Stimulated activated naive CD8-positive, alpha-beta T cell treated with anti-CD3 and anti-CD28 coated beads, Interleukin-15, amount 100 ng/mL, for 72 hours (primary cell): Measurements from ENCODE around the gene TBC1D16.
A peak's percentile ranks its signal among the peaks of the same experiment; 100 is the strongest.

Experiments
- ATAC-seq: fragments of 150-1000 bp; cut with Tn5 transposase; 2 replicates; pipeline ENCODE4 v1.10.0; 2021; ENCODE audit warnings: mild to moderate bottlenecking, moderate library complexity
- DNase-seq, 2 donors: peaks; one replicate each; pipeline ENCODE4 v3.0.0; 2021 to 2022
- H3K27ac Mint-ChIP-seq, 2 donors: one replicate each; pipeline ENCODE4 v1.8.0; 2022; ENCODE audit warnings: mild to moderate bottlenecking in 2 of 2, mixed read lengths in 2 of 2, moderate library complexity in 2 of 2
- H3K27me3 Mint-ChIP-seq: one replicate; pipeline ENCODE4 v1.8.0; 2022; ENCODE audit warnings: mixed read lengths
- H3K4me1 Mint-ChIP-seq: one replicate; pipeline ENCODE4 v1.8.0; 2022; ENCODE audit warnings: mild to moderate bottlenecking, mixed read lengths
- H3K4me3 Mint-ChIP-seq, 2 donors: one replicate each; pipeline ENCODE4 v1.8.0; 2022; ENCODE audit warnings: mild to moderate bottlenecking in 2 of 2, mixed read lengths in 2 of 2, moderate library complexity in 1 of 2
- H3K9me3 Mint-ChIP-seq, 2 donors: one replicate each; pipeline ENCODE4 v1.8.0; 2022; ENCODE audit warnings: mixed read lengths in 2 of 2

TBC1D16 gene

GRCh38 chr17:79931817-79932309 is 103.8 kb downstream of the TBC1D16 start:
- ATAC-seq (peak; percentile 24), DNase-seq (no peak)
- peaks cover 72% of the 10 kb centered on the region for H3K27me3 Mint-ChIP-seq
- peak overlapping the region; percentile 13 to 38 for H3K4me3 Mint-ChIP-seq
- peak overlapping the region in 1 of 2 donors; percentile 2 for H3K27ac Mint-ChIP-seq
- no peaks in the 10 kb centered on the region for H3K9me3 Mint-ChIP-seq
- peaks cover 73% of the 10 kb centered on the region for H3K4me1 Mint-ChIP-seq

GRCh38 chr17:79930877-79931816 is 104.5 kb downstream of the TBC1D16 start:
- Mint-ChIP-seq H3K9me3 (no peaks in the 10 kb centered on the region), H3K4me3 (peak overlapping the region; percentile 38 to 49), H3K27ac (peak overlapping the region; percentile 19 to 74), H3K27me3 (peaks cover 72% of the 10 kb centered on the region), H3K4me1 (peaks cover 66% of the 10 kb centered on the region)
- peak in 1 of 2 donors; percentile 47 for DNase-seq
- ATAC-seq: peak; percentile 62

GRCh38 chr17:79930062-79930876 is 105.4 kb downstream of the TBC1D16 start:
- Mint-ChIP-seq H3K27me3 (peaks cover 72% of the 10 kb centered on the region), H3K4me3 (peak overlapping the region in 1 of 2 donors; percentile 49), H3K4me1 (peaks cover 57% of the 10 kb centered on the region), H3K9me3 (no peaks in the 10 kb centered on the region), H3K27ac (peak overlapping the region; percentile 19 to 74)
- ATAC-seq (no peak), DNase-seq (no peak)

- DNase-seq (no peak), ATAC-seq (peak; percentile 29)
- Mint-ChIP-seq H3K27ac (peak overlapping the region in 1 of 2 donors; percentile 78), H3K4me1 (peaks cover 52% of the 10 kb centered on the region), H3K27me3 (peaks cover 71% of the 10 kb centered on the region), H3K4me3 (no peak overlapping the region), H3K9me3 (no peaks in the 10 kb centered on the region)
Measured at GRCh38 chr17:79929257-79930061, 106.2 kb downstream of the TBC1D16 start.

- no peak overlapping the region for H3K27ac Mint-ChIP-seq
- no peak for ATAC-seq
- H3K4me3 Mint-ChIP-seq: no peak overlapping the region
- H3K27me3 Mint-ChIP-seq: peaks cover 63% of the 10 kb centered on the region
- H3K9me3 Mint-ChIP-seq: no peaks in the 10 kb centered on the region
- H3K4me1 Mint-ChIP-seq: peaks cover 44% of the 10 kb centered on the region
- DNase-seq: no peak
Measured at GRCh38 chr17:79928502-79929256, 107.0 kb downstream of the TBC1D16 start.

GRCh38 chr17:79927688-79928501 is 107.8 kb downstream of the TBC1D16 start:
- Mint-ChIP-seq H3K27me3 (peaks cover 55% of the 10 kb centered on the region), H3K27ac (peak overlapping the region in 1 of 2 donors; percentile 42), H3K4me1 (peaks cover 36% of the 10 kb centered on the region), H3K9me3 (no peaks in the 10 kb centered on the region), H3K4me3 (peak overlapping the region in 1 of 2 donors; percentile 41)
- ATAC-seq (no peak), DNase-seq (no peak)

GRCh38 chr17:79927136-79927661 is 108.5 kb downstream of the TBC1D16 start:
- DNase-seq: no peak
- H3K9me3 Mint-ChIP-seq: no peaks in the 10 kb centered on the region
- no peak overlapping the region for H3K27ac Mint-ChIP-seq
- peaks cover 48% of the 10 kb centered on the region for H3K27me3 Mint-ChIP-seq
- ATAC-seq: no peak
- H3K4me3 Mint-ChIP-seq: no peak overlapping the region
- peaks cover 29% of the 10 kb centered on the region for H3K4me1 Mint-ChIP-seq

GRCh38 chr17:79926605-79927135 is 109.0 kb downstream of the TBC1D16 start:
- Mint-ChIP-seq H3K9me3 (no peaks in the 10 kb centered on the region), H3K27ac (no peak overlapping the region), H3K4me1 (peaks cover 27% of the 10 kb centered on the region), H3K27me3 (peaks cover 48% of the 10 kb centered on the region), H3K4me3 (no peak overlapping the region)
- ATAC-seq (no peak), DNase-seq (no peak)

GRCh38 chr17:79926142-79926604 is 109.5 kb downstream of the TBC1D16 start:
- Mint-ChIP-seq H3K27ac (peak overlapping the region in 1 of 2 donors; percentile 15), H3K9me3 (no peaks in the 10 kb centered on the region), H3K27me3 (peaks cover 48% of the 10 kb centered on the region), H3K4me3 (no peak overlapping the region), H3K4me1 (peaks cover 27% of the 10 kb centered on the region)
- ATAC-seq (no peak), DNase-seq (no peak)

GRCh38 chr17:79925242-79925957 is 110.3 kb downstream of the TBC1D16 start:
- no peak for DNase-seq
- H3K4me1 Mint-ChIP-seq: peaks cover 26% of the 10 kb centered on the region
- ATAC-seq: no peak
- H3K9me3 Mint-ChIP-seq: no peaks in the 10 kb centered on the region
- no peak overlapping the region for H3K27ac Mint-ChIP-seq
- no peak overlapping the region for H3K4me3 Mint-ChIP-seq
- peaks cover 40% of the 10 kb centered on the region for H3K27me3 Mint-ChIP-seq

- Mint-ChIP-seq H3K9me3 (no peaks in the 10 kb centered on the region), H3K4me3 (no peak overlapping the region), H3K27me3 (peaks cover 32% of the 10 kb centered on the region), H3K27ac (no peak overlapping the region), H3K4me1 (peaks cover 26% of the 10 kb centered on the region)
- ATAC-seq (no peak), DNase-seq (no peak)
Measured at GRCh38 chr17:79924639-79924976, 111.1 kb downstream of the TBC1D16 start.

- DNase-seq (peak; percentile 54 to 62), ATAC-seq (peak; percentile 54)
- H3K4me1 Mint-ChIP-seq: peaks cover 26% of the 10 kb centered on the region
- no peak overlapping the region for H3K4me3 Mint-ChIP-seq
- H3K27ac Mint-ChIP-seq: no peak overlapping the region
- H3K27me3 Mint-ChIP-seq: peaks cover 27% of the 10 kb centered on the region
- H3K9me3 Mint-ChIP-seq: no peaks in the 10 kb centered on the region
Measured at GRCh38 chr17:79923974-79924638, 111.6 kb downstream of the TBC1D16 start.
